Naive thymus-derived CD8-positive, alpha-beta T cell (primary cell): ENCODE measurements around the gene CYREN. TPM values are rescaled to one million over a fixed set of nuclear protein-coding genes. Genes with fewer than 3 reads are reported as not detected.
"Not testable (repeated sequence)": the region's sequence is repeated elsewhere in the genome, so short reads cannot be mapped to it uniquely, and the experiment has no call there.

Source experiments
- ATAC-seq, 2 donors: fragments of 150-1000 bp; cut with Tn5 transposase in 1 of 2; sonication (Bioruptor Pico), chemical (Tn5 transposase) in 1 of 2; 1 replicate in 1 of 2; 2 replicates in 1 of 2; pipeline ENCODE4 v1.10.0; 2021; ENCODE audit warnings: mild to moderate bottlenecking in 2 of 2, moderate library complexity in 2 of 2
- POLR2A ChIA-PET: fragments of 350-600 bp; sonication (Branson Sonifier 250); formaldehyde crosslinking; loops from one replicate; lab custom pipeline; 2021; ENCODE audit warnings: antibody characterized with exemption; lab: Charles Lee
- DNase-seq, 10 donors: peaks; one replicate each; pipeline versions ENCODE4 v3.0.0 to v3.0.0-alpha.2; 2020 to 2022
- H3K27ac Mint-ChIP-seq, 10 donors: one replicate each; pipeline ENCODE4 v1.8.0; 2020 to 2022; ENCODE audit warnings: mild to moderate bottlenecking in 10 of 10, mixed read lengths in 10 of 10, moderate library complexity in 4 of 10, inconsistent platforms in 1 of 10
- H3K27me3 Mint-ChIP-seq, 5 donors: one replicate each; pipeline ENCODE4 v1.8.0; 2021 to 2022; ENCODE audit warnings: mixed read lengths in 5 of 5
- H3K36me3 Mint-ChIP-seq, 3 donors: one replicate each; pipeline ENCODE4 v1.8.0; 2020 to 2022; ENCODE audit warnings: mixed read lengths in 3 of 3, mild to moderate bottlenecking in 2 of 3, inconsistent platforms in 1 of 3
- H3K4me1 Mint-ChIP-seq, 4 donors: one replicate each; pipeline ENCODE4 v1.8.0; 2021 to 2022; ENCODE audit warnings: mixed read lengths in 4 of 4
- H3K4me3 Mint-ChIP-seq, 10 donors: one replicate each; pipeline ENCODE4 v1.8.0; 2020 to 2022; ENCODE audit warnings: mild to moderate bottlenecking in 10 of 10, mixed read lengths in 10 of 10, moderate library complexity in 6 of 10, inconsistent platforms in 1 of 10
- H3K9me3 Mint-ChIP-seq, 9 donors: one replicate each; pipeline ENCODE4 v1.8.0; 2020 to 2022; ENCODE audit warnings: mixed read lengths in 9 of 9, mild to moderate bottlenecking in 3 of 9, inconsistent platforms in 1 of 9, moderate library complexity in 1 of 9
- polyA plus RNA-seq, 3 donors: library from polyadenylated mRNA; unstranded; fragments of 300-500 nt; fragmentation: Illumina TruSeq; gene quantifications; one replicate each; pipeline ENCODE4 v1.2.3, GENCODE V29; 2021
- total RNA-seq, 8 experiments: library from RNA in 2 of 8; stranded (reverse) in 2 of 8; gene quantifications; one replicate each; pipeline ENCODE4 v1.2.3 and lab custom pipeline; 2021 to 2026

The CYREN gene
- total and polyA plus RNA-seq, 5 experiments from 2014 or later, result 51.1 to 70.1 (median 55.5) TPM

DNA sequence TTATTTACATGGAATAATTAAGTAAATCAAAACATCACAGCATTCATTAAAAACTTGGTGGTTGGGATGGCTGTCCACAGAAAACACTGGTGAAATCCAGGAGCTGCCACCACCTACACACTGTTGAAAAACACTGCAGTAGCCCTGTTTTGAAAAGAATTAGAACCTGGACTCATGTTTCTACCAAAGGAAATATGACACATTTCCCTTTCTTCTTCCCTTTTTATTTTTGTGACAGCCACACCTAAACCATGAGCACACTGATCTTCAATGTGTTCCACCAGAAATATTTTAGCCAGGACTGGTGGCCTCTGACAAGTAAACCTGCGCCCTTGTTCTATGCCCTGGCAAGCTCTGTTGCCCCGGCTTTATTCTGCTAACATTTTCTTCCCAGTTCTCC, 19.4 kb downstream of the CYREN start:
- POLR2A ChIA-PET, result interaction anchor here (0.9 to 4.5 kb wide), 4 partner anchors 8 to 160 kb away, joined by 3 to 45 read pairs (median 8); partner anchors contain the start of gene CYREN
- H3K27ac Mint-ChIP-seq, result peak overlapping the region in 9 of 10 donors; percentile 32 to 99 (median 84)
- ATAC-seq, result no peak
- H3K9me3 Mint-ChIP-seq, result peaks cover 9 to 36% (median 24%) of the 10 kb centered on the region in 9 donors
- DNase-seq, result no peak
- H3K27me3 Mint-ChIP-seq, result no peaks in the 10 kb centered on the region
- peaks cover 36 to 81% (median 79%) of the 10 kb centered on the region in 4 donors for H3K4me1 Mint-ChIP-seq
- H3K36me3 Mint-ChIP-seq, result peaks cover 41 to 59% (median 41%) of the 10 kb centered on the region in 3 donors
- peak overlapping the region; percentile 27 to 98 (median 92) for H3K4me3 Mint-ChIP-seq

DNA sequence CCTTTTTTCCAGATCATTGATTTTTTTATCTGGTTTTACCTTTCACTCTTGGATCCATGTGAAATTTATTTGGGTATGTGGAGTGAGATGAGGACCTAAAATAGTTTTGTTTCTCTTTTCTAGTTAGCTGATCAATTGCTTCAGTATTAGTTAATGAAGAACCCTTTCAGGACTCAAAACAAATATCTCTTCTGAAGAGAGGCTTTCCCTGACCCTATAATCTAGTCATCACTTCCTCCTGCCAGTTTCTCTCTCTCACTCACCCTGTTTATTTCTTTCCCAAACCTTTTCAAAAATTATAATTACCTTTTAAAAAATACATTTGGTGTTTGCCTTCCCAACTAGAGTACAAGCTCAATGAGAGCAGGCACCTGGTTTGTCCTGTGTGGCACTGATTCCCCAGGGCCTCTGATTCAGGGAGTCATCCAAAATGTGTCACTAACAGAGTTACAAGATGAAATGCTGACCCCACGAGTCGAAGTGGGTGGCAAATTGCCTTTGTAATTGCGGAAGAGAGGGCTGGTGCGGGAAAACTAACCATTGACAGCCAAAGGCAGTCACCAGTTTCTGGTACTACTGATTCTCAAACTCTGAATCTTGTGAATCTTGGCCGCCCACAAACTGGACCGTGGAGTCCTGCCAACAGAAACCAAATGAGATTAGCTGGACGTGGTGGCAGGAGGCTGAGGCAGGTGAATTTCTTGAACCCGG, 20.3 kb downstream of the CYREN start:
- Mint-ChIP-seq H3K27me3 (no peaks in the 10 kb centered on the region), H3K9me3 (peaks cover 7 to 27% (median 19%) of the 10 kb centered on the region in 9 donors), H3K4me1 (peaks cover 42 to 88% (median 84%) of the 10 kb centered on the region in 4 donors), H3K4me3 (peak overlapping the region; percentile 85 to 98 (median 93)), H3K27ac (peak overlapping the region in 9 of 10 donors; percentile 71 to 100 (median 97)), H3K36me3 (peaks cover 32 to 50% (median 33%) of the 10 kb centered on the region in 3 donors)
- POLR2A ChIA-PET, result interaction anchor here (1.4 to 4.6 kb wide), 5 partner anchors 9 to 692 kb away, joined by 3 to 84 read pairs (median 10); partner anchors contain the start of genes AGBL3, AKR1B1 and CYREN
- ATAC-seq (no peak), DNase-seq (no peak)

DNA sequence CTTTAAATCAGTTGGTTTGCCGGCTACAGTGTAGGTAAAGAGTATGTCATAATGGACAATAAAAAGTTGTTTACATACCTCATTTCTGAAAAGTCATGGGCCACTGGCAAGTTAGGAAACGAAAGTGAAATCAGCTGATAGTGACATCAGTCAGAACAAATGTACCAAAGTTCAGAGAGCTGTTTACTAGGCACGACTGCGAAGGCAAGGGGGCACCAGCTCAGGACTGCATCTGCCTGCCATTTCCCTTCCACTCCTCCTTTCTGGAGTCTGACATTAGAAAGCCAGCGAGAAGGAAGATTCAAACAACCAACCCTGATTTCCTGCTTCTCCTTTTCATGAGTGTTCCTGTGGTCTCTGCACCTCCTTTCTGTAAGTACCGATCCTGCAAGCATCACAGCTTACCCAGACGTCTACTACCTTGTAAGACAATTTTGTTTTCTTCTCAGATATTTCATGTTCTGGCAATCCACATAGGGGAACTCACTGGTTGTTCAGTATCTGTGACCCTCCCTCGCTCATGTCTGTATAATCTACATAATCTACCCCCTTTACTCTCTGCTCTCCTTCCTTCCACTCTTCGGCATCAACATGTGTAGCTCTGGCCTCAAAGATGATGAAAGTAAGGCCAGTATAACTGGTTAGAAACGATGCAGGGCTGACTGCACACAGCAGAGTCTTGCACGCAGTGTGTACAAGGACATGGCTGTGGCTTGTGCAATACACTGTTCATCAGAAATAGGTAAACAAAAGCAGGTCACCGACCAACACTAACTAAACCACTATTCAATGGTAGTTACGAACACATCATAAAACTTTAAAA, 22.4 kb downstream of the CYREN start, which contains the start of gene TMEM140:
Gene TMEM140, plus strand, starts transcription at position 174 of the 823 bp plus-strand sequence. CDS start 16,370 bp downstream, outside the sequence.
- H3K4me3 Mint-ChIP-seq, result peak within 1 kb of the TSS; percentile 85 to 98 (median 93)
- H3K9me3 Mint-ChIP-seq, result peaks cover 0 to 6% (median 5%) of the 10 kb centered on the region in 9 donors
- H3K27me3 Mint-ChIP-seq, result no peaks in the 10 kb centered on the region
- H3K4me1 Mint-ChIP-seq, result peaks cover 37 to 83% (median 74%) of the 10 kb centered on the region in 4 donors
- ATAC-seq (peak; percentile 81 to 84), DNase-seq (peak; percentile 34 to 88 (median 74))
- peak within 1 kb of the TSS; percentile 96 to 100 (median 98) for H3K27ac Mint-ChIP-seq
- POLR2A ChIA-PET, result interaction anchor here (0.8 to 4.7 kb wide), 11 partner anchors 11 to 831 kb away, joined by 3 to 84 read pairs (median 16); partner anchors contain the start of genes AGBL3, BPGM, CYREN and SLC35B4
- peaks cover 14 to 28% (median 16%) of the 10 kb centered on the region in 3 donors for H3K36me3 Mint-ChIP-seq

DNA sequence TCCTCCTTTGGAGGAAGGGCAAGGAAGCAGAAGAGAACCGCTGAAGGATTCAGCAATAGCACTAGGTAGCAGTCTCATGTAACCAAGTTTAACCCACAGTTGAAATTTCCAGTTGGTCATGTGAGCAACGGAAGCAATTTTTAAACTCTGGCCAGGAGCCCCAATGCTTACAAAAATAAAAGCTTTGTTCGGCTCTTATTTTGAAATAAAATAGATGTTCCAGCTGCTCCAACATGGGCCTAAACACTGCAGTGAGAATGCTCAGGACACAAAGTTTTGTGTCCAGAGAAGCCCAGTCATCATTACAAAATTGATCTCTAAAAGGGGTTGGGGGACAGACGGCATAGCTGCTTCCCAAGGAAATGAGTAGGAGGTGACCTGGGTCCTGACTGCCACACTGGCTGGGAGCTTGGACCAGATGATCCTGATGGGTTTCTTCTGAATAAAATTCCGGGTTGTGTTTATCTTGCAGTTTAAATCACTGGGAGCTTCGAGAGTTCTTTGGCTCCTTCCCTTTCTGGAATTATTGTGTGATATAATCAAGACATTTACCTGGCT, 23.1 kb downstream of the CYREN start:
- peak in 2 of 10 donors; percentile 49 to 53 for DNase-seq
- peaks cover 0 to 2% (median 0%) of the 10 kb centered on the region in 9 donors for H3K9me3 Mint-ChIP-seq
- peaks cover 33 to 76% (median 68%) of the 10 kb centered on the region in 4 donors for H3K4me1 Mint-ChIP-seq
- POLR2A ChIA-PET, result interaction anchor here (0.8 to 4.7 kb wide), 11 partner anchors 12 to 831 kb away, joined by 3 to 84 read pairs (median 16); partner anchors contain the start of genes AGBL3, BPGM, CYREN and SLC35B4
- no peaks in the 10 kb centered on the region for H3K27me3 Mint-ChIP-seq
- ATAC-seq, result peak; percentile 7 to 22
- H3K27ac Mint-ChIP-seq, result peak overlapping the region; percentile 96 to 100 (median 98)
- peaks cover 8 to 22% (median 10%) of the 10 kb centered on the region in 3 donors for H3K36me3 Mint-ChIP-seq
- H3K4me3 Mint-ChIP-seq, result peak overlapping the region; percentile 85 to 98 (median 93)

DNA sequence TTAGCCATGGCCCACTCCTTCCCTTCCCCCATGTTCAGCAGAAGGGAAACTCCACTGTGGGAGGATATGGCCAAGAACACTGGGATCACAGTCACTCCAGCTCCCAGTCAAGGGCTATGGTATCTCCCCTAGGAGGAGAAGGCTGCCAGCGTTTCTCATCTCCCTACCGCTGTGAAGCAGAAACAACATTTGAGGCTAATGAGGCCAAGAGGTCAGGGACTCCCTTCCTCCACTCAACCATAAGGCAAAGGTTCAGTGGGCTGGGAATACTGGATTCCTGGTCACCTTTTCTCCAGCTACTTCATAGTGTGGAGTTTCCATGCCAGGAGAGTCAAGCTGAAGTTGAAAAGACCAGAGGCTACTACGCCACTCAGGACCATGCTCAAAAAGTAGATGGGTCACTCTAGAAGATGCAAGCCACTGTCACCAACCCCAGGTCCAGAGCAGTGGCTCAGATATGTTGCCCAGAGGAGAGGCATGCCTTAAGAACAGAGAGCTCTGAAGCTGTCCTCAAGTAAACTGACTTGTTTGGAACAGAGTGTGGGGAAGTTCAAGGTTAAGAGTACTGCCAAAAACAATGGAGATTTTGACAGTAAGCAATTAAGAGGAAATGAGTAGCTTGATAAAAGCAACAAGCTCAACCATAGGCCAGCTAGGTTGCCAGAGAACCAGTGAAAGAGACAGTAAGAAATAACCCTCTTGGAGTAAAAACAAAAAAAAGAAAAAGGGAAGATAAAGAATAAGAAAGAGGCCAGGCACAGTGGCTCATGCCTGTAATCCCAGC, 26.4 kb downstream of the CYREN start:
- Mint-ChIP-seq H3K27me3 (no peaks in the 10 kb centered on the region), H3K9me3 (peaks cover 0 to 23% (median 4%) of the 10 kb centered on the region in 9 donors), H3K4me1 (peaks cover 21 to 46% (median 35%) of the 10 kb centered on the region in 4 donors), H3K36me3 (peaks cover 0 to 22% (median 0%) of the 10 kb centered on the region in 3 donors), H3K4me3 (peak overlapping the region in 2 of 10 donors; percentile 37 to 47), H3K27ac (peak overlapping the region in 8 of 10 donors; percentile 42 to 89 (median 76))
- no peak for ATAC-seq
- DNase-seq, result no peak
- POLR2A ChIA-PET, result interaction anchor here (0.9 to 1.6 kb wide), 2 partner anchors 148 to 159 kb away, joined by 3 to 12 read pairs; no protein-coding TSS in a partner anchor

DNA sequence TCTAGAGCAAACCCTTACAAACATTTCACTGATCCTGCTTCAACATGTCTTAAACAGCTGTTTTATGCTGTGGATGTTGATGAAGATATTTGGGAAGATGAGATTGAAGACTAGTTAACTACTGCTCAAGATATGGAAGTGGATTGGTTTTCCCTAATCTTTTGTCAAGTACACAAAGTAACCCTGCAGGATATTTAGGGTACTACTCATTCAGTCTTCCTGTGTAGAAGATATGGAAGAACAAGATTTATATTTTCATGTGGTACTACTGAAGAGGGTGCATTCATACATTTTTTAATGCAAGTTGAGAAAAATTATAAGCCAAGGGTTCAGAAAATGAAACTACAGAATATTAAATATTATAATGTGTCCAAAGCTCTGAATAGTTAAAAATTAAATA, 40.9 kb downstream of the CYREN start:
- no peak overlapping the region for H3K27ac Mint-ChIP-seq
- H3K27me3 Mint-ChIP-seq, result no peaks in the 10 kb centered on the region
- no peak for DNase-seq
- peaks cover 2 to 28% (median 21%) of the 10 kb centered on the region in 3 donors for H3K36me3 Mint-ChIP-seq
- H3K9me3 Mint-ChIP-seq, result peaks cover 8 to 49% (median 26%) of the 10 kb centered on the region in 9 donors
- no peak for ATAC-seq
- POLR2A ChIA-PET, result no interaction called here
- H3K4me1 Mint-ChIP-seq, result peaks cover 0 to 4% (median under 1%) of the 10 kb centered on the region in 4 donors
- no peak overlapping the region for H3K4me3 Mint-ChIP-seq

DNA sequence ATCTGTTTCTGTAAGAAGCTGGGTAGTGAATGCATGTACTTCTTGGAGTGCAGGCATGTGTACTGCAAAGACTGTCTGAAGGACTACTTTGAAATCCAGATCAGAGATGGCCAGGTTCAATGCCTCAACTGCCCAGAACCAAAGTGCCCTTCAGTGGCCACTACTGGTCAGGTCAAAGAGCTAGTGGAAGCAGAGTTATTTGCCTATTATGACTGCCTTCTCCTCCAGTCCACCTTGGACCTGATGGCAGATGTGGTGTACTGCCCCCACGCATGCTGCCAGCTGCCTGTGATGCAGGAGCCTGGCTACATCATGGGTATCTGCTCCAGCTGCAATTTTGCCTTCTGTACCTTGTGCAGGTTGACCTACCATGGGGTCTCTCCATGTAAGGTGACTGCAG, 41.6 kb downstream of the CYREN start:
- Mint-ChIP-seq H3K4me1 (peaks cover 0 to 6% (median under 1%) of the 10 kb centered on the region in 4 donors), H3K27me3 (no peaks in the 10 kb centered on the region), H3K9me3 (peaks cover 10 to 55% (median 26%) of the 10 kb centered on the region in 9 donors), H3K36me3 (peaks cover 2 to 32% (median 28%) of the 10 kb centered on the region in 3 donors), H3K27ac (no peak overlapping the region), H3K4me3 (no peak overlapping the region)
- POLR2A ChIA-PET, result no interaction called here
- DNase-seq (no peak), ATAC-seq (no peak)

DNA sequence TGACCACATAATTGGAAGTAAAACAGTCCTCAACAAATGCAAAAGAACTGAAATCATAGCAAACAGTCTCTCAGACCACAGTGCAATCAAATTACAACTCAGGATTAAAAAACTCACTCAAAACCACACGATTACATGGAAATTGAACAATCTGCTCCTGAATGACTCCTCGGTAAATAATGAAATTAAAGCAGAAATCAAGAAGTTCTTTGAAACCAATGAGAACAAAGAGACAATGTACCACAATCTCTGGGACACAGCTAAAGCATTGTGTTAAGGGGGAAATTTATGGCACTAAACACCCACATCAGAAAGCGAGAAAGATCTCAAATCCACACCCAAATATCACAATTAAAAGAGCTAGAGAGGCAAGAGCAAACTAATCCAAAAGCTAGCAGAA, 45.9 kb downstream of the CYREN start:
- ATAC-seq, H3K4me1 Mint-ChIP-seq, DNase-seq, H3K27me3 Mint-ChIP-seq, POLR2A ChIA-PET, H3K4me3 Mint-ChIP-seq: not testable (repeated sequence)
- H3K27ac Mint-ChIP-seq, result peak overlapping the region in 1 of 10 donors; percentile 15
- H3K9me3 Mint-ChIP-seq, result peaks cover 12 to 56% (median 31%) of the 10 kb centered on the region in 9 donors
- H3K36me3 Mint-ChIP-seq, result peaks cover 11 to 44% (median 33%) of the 10 kb centered on the region in 3 donors

DNA sequence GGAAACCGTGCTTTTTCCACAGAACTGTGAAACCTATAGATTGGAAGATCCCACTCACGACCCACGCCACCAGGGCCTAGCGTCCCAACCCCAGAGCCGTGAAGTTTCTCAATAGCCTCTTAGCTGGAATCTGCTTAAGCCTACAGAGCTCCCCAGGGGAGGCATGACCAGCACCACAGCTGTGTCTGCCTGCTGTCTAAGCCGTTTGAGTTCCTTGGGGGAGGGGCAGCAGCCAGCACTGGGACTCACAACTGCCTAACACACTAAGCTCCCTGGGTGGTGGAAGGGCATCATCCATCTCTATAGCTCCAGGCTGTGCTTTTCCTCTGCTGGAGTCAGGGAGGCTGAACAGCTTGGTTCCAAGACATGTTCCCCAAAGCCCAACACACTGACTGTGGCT, 48.6 kb downstream of the CYREN start:
- DNase-seq (no peak), ATAC-seq (no peak)
- no peak overlapping the region for H3K27ac Mint-ChIP-seq
- H3K4me3 Mint-ChIP-seq, result no peak overlapping the region
- H3K27me3 Mint-ChIP-seq, result no peaks in the 10 kb centered on the region
- peaks cover 0 to 6% (median under 1%) of the 10 kb centered on the region in 4 donors for H3K4me1 Mint-ChIP-seq
- H3K36me3 Mint-ChIP-seq, result peaks cover 15 to 62% (median 42%) of the 10 kb centered on the region in 3 donors
- H3K9me3 Mint-ChIP-seq, result peaks cover 15 to 60% (median 32%) of the 10 kb centered on the region in 9 donors
- POLR2A ChIA-PET, result no interaction called here

DNA sequence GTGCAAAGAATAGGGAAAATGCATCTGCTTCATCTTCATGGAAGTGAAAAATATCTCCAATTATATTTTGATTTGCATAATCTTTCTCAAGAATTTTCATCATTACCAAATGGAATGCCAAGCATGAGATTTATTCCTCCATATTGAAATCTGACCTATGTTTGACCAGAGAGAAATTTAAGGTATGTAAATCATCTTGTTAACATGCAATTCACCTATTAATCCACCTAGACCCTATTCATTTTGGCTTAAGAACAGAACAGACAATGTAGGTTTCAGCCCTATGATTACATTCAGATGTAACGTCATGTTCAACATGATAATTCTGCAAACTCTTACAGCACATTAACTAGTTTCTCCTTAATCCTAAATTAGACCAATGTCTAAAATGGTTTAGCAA, 53.4 kb downstream of the CYREN start:
- ATAC-seq (no peak), DNase-seq (no peak)
- H3K4me1 Mint-ChIP-seq, result peaks cover 0 to 7% (median 0%) of the 10 kb centered on the region in 4 donors
- H3K4me3 Mint-ChIP-seq, result no peak overlapping the region
- peaks cover 13 to 42% (median 29%) of the 10 kb centered on the region in 3 donors for H3K36me3 Mint-ChIP-seq
- POLR2A ChIA-PET, result no interaction called here
- H3K27me3 Mint-ChIP-seq, result no peaks in the 10 kb centered on the region
- peaks cover 5 to 24% (median 12%) of the 10 kb centered on the region in 9 donors for H3K9me3 Mint-ChIP-seq
- no peak overlapping the region for H3K27ac Mint-ChIP-seq
